ENCODE data around the gene ISYNA1.

The ISYNA1 gene

DNA sequence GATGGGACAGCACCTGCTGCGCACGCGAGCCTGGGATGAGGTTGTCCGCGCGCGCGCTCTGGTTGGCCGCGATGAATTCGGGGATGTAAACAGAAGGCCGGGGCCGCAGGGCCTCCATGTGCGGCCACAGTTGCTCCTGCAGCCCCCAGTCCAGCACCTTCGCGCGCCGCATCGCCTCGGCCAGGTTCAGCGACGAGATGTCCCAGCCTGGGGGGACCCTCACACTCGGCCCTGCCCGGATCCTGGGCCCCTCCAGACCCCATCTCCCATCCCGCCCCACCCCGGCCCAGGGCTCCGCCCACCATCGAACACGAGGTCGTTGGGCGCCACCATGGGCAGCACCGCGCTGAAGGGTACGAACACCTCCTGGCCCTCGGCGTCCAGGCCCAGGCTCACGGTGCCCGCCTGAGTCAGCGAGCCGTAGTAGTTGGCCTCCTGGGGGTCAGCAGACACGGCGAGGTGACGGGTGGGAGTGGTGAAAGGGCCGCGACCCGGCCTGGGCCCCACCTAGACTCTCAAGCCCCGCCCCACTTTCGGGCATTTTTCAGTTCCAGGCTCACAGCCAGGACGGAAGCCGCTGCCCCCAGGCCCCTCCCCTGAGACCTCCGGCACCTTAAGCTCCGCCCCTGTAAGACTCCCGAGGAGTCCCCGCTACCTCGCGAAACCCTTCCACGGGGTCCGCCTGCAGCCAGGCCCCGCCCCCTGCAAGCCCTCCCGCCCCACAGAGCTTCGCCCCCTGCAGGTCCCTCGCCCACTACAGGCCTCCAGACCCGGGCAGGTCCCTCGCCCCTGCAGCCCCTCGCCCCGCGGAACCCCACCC, 1.1 kb downstream of the ISYNA1 start:
- TF ChIP-seq, protein P1, sequence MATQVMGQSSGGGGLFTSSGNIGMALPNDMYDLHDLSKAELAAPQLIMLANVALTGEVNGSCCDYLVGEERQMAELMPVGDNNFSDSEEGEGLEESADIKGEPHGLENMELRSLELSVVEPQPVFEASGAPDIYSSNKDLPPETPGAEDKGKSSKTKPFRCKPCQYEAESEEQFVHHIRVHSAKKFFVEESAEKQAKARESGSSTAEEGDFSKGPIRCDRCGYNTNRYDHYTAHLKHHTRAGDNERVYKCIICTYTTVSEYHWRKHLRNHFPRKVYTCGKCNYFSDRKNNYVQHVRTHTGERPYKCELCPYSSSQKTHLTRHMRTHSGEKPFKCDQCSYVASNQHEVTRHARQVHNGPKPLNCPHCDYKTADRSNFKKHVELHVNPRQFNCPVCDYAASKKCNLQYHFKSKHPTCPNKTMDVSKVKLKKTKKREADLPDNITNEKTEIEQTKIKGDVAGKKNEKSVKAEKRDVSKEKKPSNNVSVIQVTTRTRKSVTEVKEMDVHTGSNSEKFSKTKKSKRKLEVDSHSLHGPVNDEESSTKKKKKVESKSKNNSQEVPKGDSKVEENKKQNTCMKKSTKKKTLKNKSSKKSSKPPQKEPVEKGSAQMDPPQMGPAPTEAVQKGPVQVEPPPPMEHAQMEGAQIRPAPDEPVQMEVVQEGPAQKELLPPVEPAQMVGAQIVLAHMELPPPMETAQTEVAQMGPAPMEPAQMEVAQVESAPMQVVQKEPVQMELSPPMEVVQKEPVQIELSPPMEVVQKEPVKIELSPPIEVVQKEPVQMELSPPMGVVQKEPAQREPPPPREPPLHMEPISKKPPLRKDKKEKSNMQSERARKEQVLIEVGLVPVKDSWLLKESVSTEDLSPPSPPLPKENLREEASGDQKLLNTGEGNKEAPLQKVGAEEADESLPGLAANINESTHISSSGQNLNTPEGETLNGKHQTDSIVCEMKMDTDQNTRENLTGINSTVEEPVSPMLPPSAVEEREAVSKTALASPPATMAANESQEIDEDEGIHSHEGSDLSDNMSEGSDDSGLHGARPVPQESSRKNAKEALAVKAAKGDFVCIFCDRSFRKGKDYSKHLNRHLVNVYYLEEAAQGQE (IDR thresholded peaks at IDR 0.05; ENCODE audit: low read depth): no peak
- TF ChIP-seq CEBPB (IDR thresholded peaks at IDR 0.05): no peak
- no peak for TF ChIP-seq TAF1 (IDR thresholded peaks at IDR 0.05; ENCODE audit: low read depth)
- peak; percentile 34; the same call in 1 of the 2 replicates for TF ChIP-seq NFIC (IDR thresholded peaks at IDR 0.05)
- TF ChIP-seq, protein P2, sequence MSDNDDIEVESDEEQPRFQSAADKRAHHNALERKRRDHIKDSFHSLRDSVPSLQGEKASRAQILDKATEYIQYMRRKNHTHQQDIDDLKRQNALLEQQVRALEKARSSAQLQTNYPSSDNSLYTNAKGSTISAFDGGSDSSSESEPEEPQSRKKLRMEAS (IDR thresholded peaks at IDR 0.05): 0 out of 2 replicates have a peak, but pooled peaks have one; percentile 33

DNA sequence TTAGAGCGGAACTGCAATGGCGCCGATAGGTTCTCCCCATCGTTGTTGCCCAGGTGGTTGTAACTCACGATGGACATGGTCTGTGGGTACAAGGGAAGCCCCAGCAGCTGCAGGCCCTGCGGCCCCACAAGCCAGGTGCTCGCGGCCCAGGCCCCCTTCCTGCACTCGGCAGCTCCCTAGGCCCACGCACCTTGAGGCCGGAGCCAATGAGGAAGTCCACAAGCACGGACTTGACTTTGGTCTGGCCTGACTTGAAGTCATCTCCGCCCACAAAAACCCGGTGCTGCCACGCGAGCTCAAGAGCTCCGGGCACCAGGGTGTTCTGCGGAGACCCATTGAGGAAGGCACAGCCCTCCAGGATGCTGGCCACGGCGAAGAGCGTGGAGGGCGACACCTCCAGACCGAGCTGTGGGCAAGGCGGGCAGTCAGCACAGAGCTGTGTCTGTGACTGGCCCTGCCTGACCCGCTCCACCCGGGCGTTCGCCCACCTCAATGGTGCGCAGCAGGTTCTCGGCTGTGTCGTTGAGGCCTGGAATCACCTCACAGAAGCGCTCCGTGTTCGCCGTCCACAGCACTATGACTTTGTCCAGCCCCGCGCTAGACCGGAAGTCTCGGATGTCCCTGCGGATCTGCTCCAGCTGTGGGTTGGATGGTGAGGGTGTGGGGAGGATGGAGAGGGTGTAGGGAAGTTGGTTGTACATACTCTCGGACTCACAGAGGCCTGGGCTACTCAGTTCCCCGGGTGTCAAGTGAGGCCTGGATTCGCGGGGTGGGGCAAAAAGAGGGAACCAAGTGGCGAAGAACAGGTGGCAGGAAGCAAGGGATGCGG, 1.9 kb downstream of the ISYNA1 start:
- TF ChIP-seq, protein P1 (IDR thresholded peaks at IDR 0.05; ENCODE audit: low read depth): no peak
- TF ChIP-seq FOXM1 (IDR thresholded peaks at IDR 0.05; ENCODE audit: borderline replicate concordance, low read depth) (no peak), RAD21 (IDR thresholded peaks at IDR 0.05; ENCODE audit: low read depth) (no peak), CEBPB (IDR thresholded peaks at IDR 0.05) (no peak)
- TF ChIP-seq, protein P3, sequence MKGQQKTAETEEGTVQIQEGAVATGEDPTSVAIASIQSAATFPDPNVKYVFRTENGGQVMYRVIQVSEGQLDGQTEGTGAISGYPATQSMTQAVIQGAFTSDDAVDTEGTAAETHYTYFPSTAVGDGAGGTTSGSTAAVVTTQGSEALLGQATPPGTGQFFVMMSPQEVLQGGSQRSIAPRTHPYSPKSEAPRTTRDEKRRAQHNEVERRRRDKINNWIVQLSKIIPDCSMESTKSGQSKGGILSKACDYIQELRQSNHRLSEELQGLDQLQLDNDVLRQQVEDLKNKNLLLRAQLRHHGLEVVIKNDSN (IDR thresholded peaks at IDR 0.05): no peak
- TF ChIP-seq, protein P2 (IDR thresholded peaks at IDR 0.05): no peak

DNA sequence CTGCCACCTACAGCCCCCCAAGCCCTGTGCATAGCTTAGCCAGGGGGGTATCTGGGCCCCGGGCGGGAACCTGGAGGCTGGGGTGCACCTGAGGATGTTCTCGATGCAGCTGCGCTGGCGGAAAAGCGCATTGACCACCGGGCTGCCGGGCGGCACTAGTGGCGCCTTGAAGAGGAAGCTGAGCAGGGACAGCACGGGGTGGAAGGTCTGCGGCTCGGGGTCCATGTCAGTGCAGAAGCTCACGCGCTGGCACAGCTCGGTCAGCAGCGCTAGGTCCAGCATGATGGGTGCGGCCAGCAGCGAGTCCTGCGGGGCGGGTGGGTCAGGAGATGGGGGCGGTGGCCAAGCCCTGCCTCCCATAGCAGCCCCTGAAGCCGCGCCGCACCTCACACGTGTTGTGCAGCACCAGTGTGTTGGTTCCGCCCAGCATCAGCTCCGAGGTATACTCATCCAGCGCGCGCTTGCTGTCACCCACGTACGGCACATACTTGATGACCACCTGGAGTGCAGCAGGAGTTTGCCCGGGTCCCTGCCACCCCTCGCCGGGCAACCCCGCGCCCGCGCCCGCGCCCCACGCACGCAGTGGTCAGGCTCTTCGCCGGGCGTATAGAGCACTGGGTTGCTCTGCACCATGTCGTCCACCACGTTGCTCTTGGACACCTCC, 2.6 kb downstream of the ISYNA1 start:
- no peak for TF ChIP-seq TAF1 (IDR thresholded peaks at IDR 0.05; ENCODE audit: low read depth)
- TF ChIP-seq, protein P1 (IDR thresholded peaks at IDR 0.05; ENCODE audit: low read depth): no peak
- TF ChIP-seq, protein P3 (IDR thresholded peaks at IDR 0.05): no peak
- no peak for TF ChIP-seq RAD21 (IDR thresholded peaks at IDR 0.05; ENCODE audit: low read depth)
- no peak for TF ChIP-seq TCF12 (IDR thresholded peaks at IDR 0.05; ENCODE audit: low read depth)
- no peak for TF ChIP-seq YY1 (IDR thresholded peaks at IDR 0.05; ENCODE audit: low read depth)
- no peak for TF ChIP-seq TEAD4 (IDR thresholded peaks at IDR 0.05)
- no peak for TF ChIP-seq EGR1 (IDR thresholded peaks at IDR 0.05)
- TF ChIP-seq ZBTB7A (IDR thresholded peaks at IDR 0.05; ENCODE audit: low read depth): no peak
- TF ChIP-seq NFIC (IDR thresholded peaks at IDR 0.05): no peak

DNA sequence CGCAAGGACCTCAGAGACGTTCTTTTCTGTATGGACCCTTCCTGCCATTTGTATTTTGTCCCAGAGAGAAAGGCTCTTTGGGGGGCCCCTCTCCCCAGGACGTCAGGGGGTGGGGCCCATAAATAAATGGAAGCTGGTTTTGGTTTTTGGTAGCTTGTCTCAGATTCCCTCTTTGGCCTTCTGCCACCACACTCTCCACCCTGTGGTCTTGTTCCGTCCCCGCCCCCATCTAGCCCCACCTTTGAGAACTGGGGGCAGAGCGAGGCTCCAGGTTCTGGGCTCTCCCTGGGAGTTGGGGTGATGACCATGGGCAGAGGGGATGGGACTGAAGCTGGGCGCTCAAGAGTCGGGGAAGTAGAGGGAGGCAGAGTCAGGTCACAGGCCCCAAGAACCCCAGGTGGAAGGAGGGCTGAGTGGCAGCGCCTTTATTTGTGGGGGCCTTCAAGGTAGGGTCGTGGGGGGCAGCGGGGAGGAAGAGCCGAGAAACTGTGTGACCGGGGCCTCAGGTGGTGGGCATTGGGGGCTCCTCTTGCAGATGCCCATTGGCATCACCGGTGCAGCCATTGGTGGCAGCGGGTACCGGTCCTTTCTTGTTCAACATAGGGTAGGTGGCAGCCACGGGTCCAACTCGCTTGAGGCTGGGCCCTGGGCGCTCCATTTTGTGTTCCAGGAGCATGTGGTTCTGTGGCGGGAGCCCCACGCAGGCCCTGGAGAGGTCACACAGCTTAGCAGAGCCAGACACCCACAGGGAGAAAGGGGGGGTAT, 3.3 kb downstream of the ISYNA1 start:
- TF ChIP-seq, protein P3 (IDR thresholded peaks at IDR 0.05): no peak
- TF ChIP-seq EP300 (IDR thresholded peaks at IDR 0.05; ENCODE audit: borderline replicate concordance) (no peak), ZBTB7A (IDR thresholded peaks at IDR 0.05; ENCODE audit: low read depth) (no peak), TEAD4 (IDR thresholded peaks at IDR 0.05) (no peak), EGR1 (IDR thresholded peaks at IDR 0.05) (no peak), CEBPB (IDR thresholded peaks at IDR 0.05) (no peak), CREB1 (IDR thresholded peaks at IDR 0.05; ENCODE audit: low read depth) (no peak), TAF1 (IDR thresholded peaks at IDR 0.05; ENCODE audit: low read depth) (no peak), FOXM1 (IDR thresholded peaks at IDR 0.05; ENCODE audit: borderline replicate concordance, low read depth) (no peak), YY1 (IDR thresholded peaks at IDR 0.05; ENCODE audit: low read depth) (no peak)
- TF ChIP-seq, protein P1 (IDR thresholded peaks at IDR 0.05; ENCODE audit: low read depth): no peak
